Body of pancreas (tissue), 4 donors: ENCODE measurements around the gene COL4A2. TPM values are rescaled to one million over a fixed set of nuclear protein-coding genes. Genes with fewer than 3 reads are reported as not detected.

Source experiments
- ATAC-seq: fragments of 150-250 bp; one replicate; pipeline ENCODE4 v1.9.1; 2016
- DNase-seq, 4 donors: peaks; one replicate each; pipeline ENCODE4 v3.0.0-alpha.2; 2019
- H3K27ac ChIP-seq, 4 donors: fragments of 200-600 bp; sonication (generic); 1 replicate in 3 of 4; 2 replicates in 1 of 4; pipeline versions ENCODE4 v1.5.1 to v1.6.1; 2016 to 2019; ENCODE audit warnings: mild to moderate bottlenecking in 1 of 4, mixed read lengths in 1 of 4, moderate library complexity in 1 of 4
- H3K27me3 ChIP-seq, 2 donors: fragments of 200-600 bp; sonication (generic); one replicate each; pipeline ENCODE4 v1.6.0; 2016; ENCODE audit warnings: mild to moderate bottlenecking in 1 of 2
- H3K36me3 ChIP-seq, 2 donors: fragments of 200-600 bp; sonication (generic); replicated peaks in 1 of 2; 2 replicates each; pipeline ENCODE4 v1.5.1; 2016; ENCODE audit warnings: low read depth in 2 of 2; ENCODE audit not compliant: insufficient read depth in 1 of 2
- H3K4me1 ChIP-seq: fragments of 200-600 bp; sonication (generic); one replicate; pipeline ENCODE4 v1.6.0; 2016
- H3K4me3 ChIP-seq, 2 donors: fragments of 200-600 bp; sonication (generic); 1 replicate in 1 of 2; 2 replicates in 1 of 2; pipeline ENCODE4 v1.5.1; 2016 to 2019
- H3K9me3 ChIP-seq, 3 donors: fragments of 200-600 bp; sonication (generic); 1 replicate in 2 of 3; 2 replicates in 1 of 3; pipeline ENCODE4 v1.5.1; 2016
- CTCF ChIP-seq, 7 experiments: fragments of 450-650 bp in 4 of 7; fragments of 200-600 bp in 3 of 7; sonication (generic) in 3 of 7; IDR thresholded peaks; one replicate each; pipeline ENCODE4 v1.5.1; 2016 to 2019; ENCODE audit warnings: antibody characterized with exemption in 7 of 7
- POLR2A ChIP-seq, 3 donors: fragments of 450-650 bp; IDR thresholded peaks; one replicate each; pipeline ENCODE4 v1.6.1; 2016; ENCODE audit warnings: antibody characterized with exemption in 3 of 3, mild to moderate bottlenecking in 2 of 3
- WGBS, 2 donors: methylation state at CpG; one replicate each; pipeline ENCODE4 v1.1.5; 2017; 5-methylcytosine and 5-hydroxymethylcytosine counted together
- intact Hi-C: fragments of 100-400 bp; cut with DNase I; formaldehyde crosslinking; loops from one replicate; pipeline ENCODE4 v1.15.1; 2023
- total RNA-seq, 2 donors: library from RNA; depleted of rRNA; stranded (reverse); fragments of >200 nt; gene quantifications; one replicate each; pipeline ENCODE4 v1.1.0, GENCODE V29; 2016

The COL4A2 gene
- total RNA-seq, 2 donors from 2014 or later: 69.3 to 230 TPM

- Histone ChIP-seq H3K4me3 (no peak overlapping the region), H3K36me3 (no peaks in the 10 kb centered on the region), H3K27me3 (no peaks in the 10 kb centered on the region), H3K9me3 (no peaks in the 10 kb centered on the region), H3K27ac (no peak overlapping the region), H3K4me1 (no peaks in the 10 kb centered on the region)
- ATAC-seq (no peak), DNase-seq (no peak)
- TF ChIP-seq POLR2A (IDR thresholded peaks at IDR 0.05) (no peak), CTCF (IDR thresholded peaks at IDR 0.05) (no peak)
- intact Hi-C loops: no loop called here
- WGBS, 2 donors: 76 to 90% methylated on average over 6 of the region's 6 CpGs
Measured at GRCh38 chr13:110273254-110273653, 33.8 kb upstream of the COL4A2 start.

GRCh38 chr13:110274687-110275086 is 32.4 kb upstream of the COL4A2 start:
- H3K9me3 ChIP-seq: no peaks in the 10 kb centered on the region
- no peak overlapping the region for H3K27ac ChIP-seq
- H3K4me3 ChIP-seq: no peak overlapping the region
- ATAC-seq (no peak), DNase-seq (peak in 1 of 4 donors; percentile 8)
- 74 to 84% methylated on average over 5 of the region's 5 CpGs for WGBS, 2 donors
- H3K4me1 ChIP-seq: no peaks in the 10 kb centered on the region
- TF ChIP-seq CTCF (IDR thresholded peaks at IDR 0.05) (peak in 2 of 7 experiments; percentile 7 to 9), POLR2A (IDR thresholded peaks at IDR 0.05) (no peak)
- intact Hi-C loops: no loop called here
- H3K36me3 ChIP-seq: no peaks in the 10 kb centered on the region
- no peaks in the 10 kb centered on the region for H3K27me3 ChIP-seq

- Histone ChIP-seq H3K4me3 (no peak overlapping the region), H3K36me3 (no peaks in the 10 kb centered on the region), H3K9me3 (no peaks in the 10 kb centered on the region), H3K27me3 (no peaks in the 10 kb centered on the region), H3K4me1 (no peaks in the 10 kb centered on the region), H3K27ac (no peak overlapping the region)
- DNase-seq (no peak), ATAC-seq (no peak)
- TF ChIP-seq CTCF (IDR thresholded peaks at IDR 0.05) (no peak), POLR2A (IDR thresholded peaks at IDR 0.05) (no peak)
- 65 to 69% methylated on average over 16 of the region's 16 CpGs for WGBS, 2 donors
- intact Hi-C loops: no loop called here
Measured at GRCh38 chr13:110275931-110276552, 31.0 kb upstream of the COL4A2 start.

GRCh38 chr13:110276553-110276950 is 30.5 kb upstream of the COL4A2 start:
- H3K36me3 ChIP-seq: no peaks in the 10 kb centered on the region
- no peak for TF ChIP-seq CTCF (IDR thresholded peaks at IDR 0.05)
- TF ChIP-seq POLR2A (IDR thresholded peaks at IDR 0.05): no peak
- no peak for ATAC-seq
- intact Hi-C loops: no loop called here
- H3K27me3 ChIP-seq: no peaks in the 10 kb centered on the region
- 79 to 86% methylated on average over 5 of the region's 5 CpGs for WGBS, 2 donors
- DNase-seq: no peak
- H3K27ac ChIP-seq: no peak overlapping the region
- no peak overlapping the region for H3K4me3 ChIP-seq
- H3K9me3 ChIP-seq: no peaks in the 10 kb centered on the region
- no peaks in the 10 kb centered on the region for H3K4me1 ChIP-seq

- no peaks in the 10 kb centered on the region for H3K4me1 ChIP-seq
- H3K36me3 ChIP-seq: no peaks in the 10 kb centered on the region
- no peaks in the 10 kb centered on the region for H3K27me3 ChIP-seq
- no peaks in the 10 kb centered on the region for H3K9me3 ChIP-seq
- DNase-seq (no peak), ATAC-seq (no peak)
- H3K4me3 ChIP-seq: no peak overlapping the region
- TF ChIP-seq POLR2A (IDR thresholded peaks at IDR 0.05) (no peak), CTCF (IDR thresholded peaks at IDR 0.05) (no peak)
- no peak overlapping the region for H3K27ac ChIP-seq
- WGBS, 2 donors: 65% methylated on average over 5 of the region's 5 CpGs
- intact Hi-C loops: no loop called here
Measured at GRCh38 chr13:110277357-110277975, 29.6 kb upstream of the COL4A2 start.
